Activated CD4-positive, alpha-beta T cell treated with anti-CD3 and anti-CD28 coated beads for 48 hours (primary cell): ENCODE data around the gene NEDD4L.

Source experiments
- DNase-seq: peaks from one replicate; pipeline ENCODE4 v3.0.0-alpha.2; 2020

The NEDD4L gene

GRCh38 chr18:58324824-58325480 is 280.9 kb downstream of the NEDD4L start:
- DNase-seq: no peak

GRCh38 chr18:58325494-58325893 is 281.5 kb downstream of the NEDD4L start:
- no peak for DNase-seq

- no peak for DNase-seq
These were observed 290.0 kb downstream of the NEDD4L start for GRCh38 chr18:58334061-58334460.

GRCh38 chr18:58335223-58335622 is 291.2 kb downstream of the NEDD4L start:
- DNase-seq: no peak

GRCh38 chr18:58335821-58336220 is 291.8 kb downstream of the NEDD4L start:
- DNase-seq: no peak

GRCh38 chr18:58336605-58337004 is 292.6 kb downstream of the NEDD4L start:
- DNase-seq: no peak

GRCh38 chr18:58337285-58337684 is 293.3 kb downstream of the NEDD4L start:
- DNase-seq: no peak

- DNase-seq: no peak
These were observed 293.7 kb downstream of the NEDD4L start for GRCh38 chr18:58337686-58338085.

- DNase-seq: no peak
These were observed 294.1 kb downstream of the NEDD4L start for GRCh38 chr18:58338141-58338540.

- no peak for DNase-seq
These were observed 295.1 kb downstream of the NEDD4L start for GRCh38 chr18:58338961-58339592.

- DNase-seq: no peak
These were observed 295.9 kb downstream of the NEDD4L start for GRCh38 chr18:58339890-58340289.

- no peak for DNase-seq
These were observed 297.9 kb downstream of the NEDD4L start for GRCh38 chr18:58341916-58342315.

GRCh38 chr18:58344080-58344670 is 300.1 kb downstream of the NEDD4L start:
- no peak for DNase-seq

- no peak for DNase-seq
These were observed 300.9 kb downstream of the NEDD4L start for GRCh38 chr18:58344861-58345463.

GRCh38 chr18:58345875-58346274 is 301.8 kb downstream of the NEDD4L start:
- DNase-seq: no peak

GRCh38 chr18:58347135-58347534 is 303.1 kb downstream of the NEDD4L start:
- no peak for DNase-seq

- no peak for DNase-seq
These were observed 304.5 kb downstream of the NEDD4L start for GRCh38 chr18:58348517-58348916.

GRCh38 chr18:58348951-58349350 is 304.9 kb downstream of the NEDD4L start:
- DNase-seq: no peak

GRCh38 chr18:58349650-58350049 is 305.6 kb downstream of the NEDD4L start:
- DNase-seq: no peak

GRCh38 chr18:58350526-58350925 is 306.5 kb downstream of the NEDD4L start:
- DNase-seq: no peak

- no peak for DNase-seq
These were observed 307.8 kb downstream of the NEDD4L start for GRCh38 chr18:58351776-58352175.

- DNase-seq: no peak
These were observed 309.6 kb downstream of the NEDD4L start for GRCh38 chr18:58353581-58353980.

GRCh38 chr18:58354051-58354450 is 310.0 kb downstream of the NEDD4L start:
- no peak for DNase-seq

GRCh38 chr18:58354791-58355190 is 310.8 kb downstream of the NEDD4L start:
- DNase-seq: no peak
